H1 (cell line): ENCODE measurements around the gene SFN. TPM values are rescaled to one million over a fixed set of nuclear protein-coding genes. Genes with fewer than 3 reads are reported as not detected.
A peak's percentile ranks its signal among the peaks of the same experiment; 100 is the strongest.

Source experiments
- CTCF ChIA-PET: fragments of 300-600 bp; sonication (Branson Sonifier 250); formaldehyde crosslinking; loops from one replicate; lab custom pipeline; 2021; ENCODE audit not compliant: partially characterized antibody; lab: Charles Lee
- POLR2A ChIA-PET: fragments of 300-600 bp; sonication (Branson Sonifier 250); formaldehyde crosslinking; loops from one replicate; lab custom pipeline; 2021; ENCODE audit warnings: inconsistent platforms; ENCODE audit not compliant: partially characterized antibody; lab: Charles Lee
- DNase-seq, 2 experiments: peaks; one replicate each; pipeline versions ENCODE4 v3.0.0 to v3.0.0-alpha.2; 2010 to 2022; ENCODE audit warnings: low spot score in 2 of 2, low read depth in 1 of 2, mixed read lengths in 1 of 2
- FAIRE-seq: peaks from 2 replicates; lab custom pipeline; 2011; peaks lifted over from hg19 to GRCh38; lab: Jason Lieb, UNC
- H2AFZ ChIP-seq: 2 replicates; pipeline ENCODE4 v1.8.1; 2012; ENCODE audit warnings: low read length, inconsistent platforms
- H2AK5ac ChIP-seq: 2 replicates; pipeline ENCODE4 v1.6.1; 2013; ENCODE audit warnings: low read depth, low read length
- H2BK120ac ChIP-seq: replicated peaks from 2 replicates; pipeline ENCODE3; 2013; ENCODE audit warnings: low read depth, low read length, inconsistent platforms
- H2BK12ac ChIP-seq: 2 replicates; pipeline ENCODE4 v1.6.1; 2013; ENCODE audit warnings: low read depth, low read length
- H2BK15ac ChIP-seq: 2 replicates; pipeline ENCODE4 v1.6.1; 2013; ENCODE audit warnings: low read length
- H2BK20ac ChIP-seq: 2 replicates; pipeline ENCODE4 v1.6.1; 2013; ENCODE audit warnings: low read length
- H2BK5ac ChIP-seq: 2 replicates; pipeline ENCODE4 v1.6.1; 2013; ENCODE audit warnings: low read depth, low read length
- H3K14ac ChIP-seq: 2 replicates; pipeline ENCODE4 v1.6.1; 2013; ENCODE audit warnings: inconsistent platforms; ENCODE audit not compliant: insufficient read length
- H3K18ac ChIP-seq: 2 replicates; pipeline ENCODE4 v1.6.1; 2013; ENCODE audit warnings: low read length; ENCODE audit errors: extremely low read depth
- H3K23ac ChIP-seq: 2 replicates; pipeline ENCODE4 v1.6.1; 2013; ENCODE audit warnings: inconsistent platforms; ENCODE audit not compliant: insufficient read length
- H3K23me2 ChIP-seq: 2 replicates; pipeline ENCODE4 v1.6.1; 2013; ENCODE audit warnings: low read depth, low read length
- H3K27ac ChIP-seq: 2 replicates; pipeline ENCODE4 v1.6.1; 2011; ENCODE audit warnings: low read depth, low read length, inconsistent platforms
- H3K27me3 ChIP-seq, 4 experiments: replicated peaks in 1 of 4; 1 replicate in 1 of 4; 2 replicates in 3 of 4; pipeline versions ENCODE4 v1.6.1 to v1.8.1; 2011 to 2013; ENCODE audit warnings: low read length in 3 of 4, mild to moderate bottlenecking in 3 of 4, inconsistent platforms in 2 of 4, mixed read lengths in 2 of 4, moderate library complexity in 1 of 4; ENCODE audit not compliant: control insufficient read depth in 3 of 4, insufficient read depth in 3 of 4; ENCODE audit errors: extremely low read depth in 1 of 4
- H3K36me3 ChIP-seq, 4 experiments: 2 replicates each; pipeline versions ENCODE4 v1.6.1 to v1.8.1; 2011 to 2013; ENCODE audit warnings: mild to moderate bottlenecking in 4 of 4, low read length in 3 of 4, moderate library complexity in 2 of 4, control low read depth in 1 of 4, inconsistent platforms in 1 of 4; ENCODE audit not compliant: insufficient read depth in 4 of 4, control insufficient read depth in 2 of 4
- H3K4ac ChIP-seq: replicated peaks from 2 replicates; pipeline ENCODE3; 2013; ENCODE audit warnings: low read length, low read depth, mixed read lengths, inconsistent platforms; ENCODE audit not compliant: insufficient read length
- H3K4me1 ChIP-seq, 4 experiments: replicated peaks in 1 of 4; 1 replicate in 1 of 4; 2 replicates in 3 of 4; pipeline versions ENCODE4 v1.6.1 to v1.8.1; 2011 to 2013; ENCODE audit warnings: low read length in 3 of 4, inconsistent platforms in 2 of 4, mixed read lengths in 1 of 4; ENCODE audit not compliant: insufficient read depth in 4 of 4, control insufficient read depth in 3 of 4
- H3K4me2 ChIP-seq, 2 experiments: 2 replicates each; pipeline versions ENCODE4 v1.6.1 to v1.8.1; 2011 to 2013; ENCODE audit warnings: low read depth in 2 of 2, low read length in 2 of 2, control low read depth in 1 of 2, inconsistent platforms in 1 of 2, mild to moderate bottlenecking in 1 of 2; ENCODE audit not compliant: insufficient read depth in 1 of 2
- H3K4me3 ChIP-seq, 4 experiments: fragments of 200-600, 300-600 bp in 1 of 4; sonication (generic), shearing (Covaris generic), sonication (Bioruptor Twin) in 1 of 4; 2 replicates each; pipeline versions ENCODE4 v1.5.1 to v1.8.1; 2011 to 2016; ENCODE audit warnings: low read length in 4 of 4, low read depth in 3 of 4, control low read depth in 2 of 4, inconsistent platforms in 2 of 4, mild to moderate bottlenecking in 2 of 4, mixed read lengths in 1 of 4, moderate library complexity in 1 of 4; ENCODE audit not compliant: insufficient read depth in 2 of 4; ENCODE audit errors: extremely low read depth in 1 of 4
- H3K56ac ChIP-seq: replicated peaks from 2 replicates; pipeline ENCODE3; 2013; ENCODE audit warnings: low read depth, mild to moderate bottlenecking, mixed read lengths, low read length, inconsistent platforms; ENCODE audit not compliant: insufficient read length
- H3K79me1 ChIP-seq: 2 replicates; pipeline ENCODE4 v1.6.1; 2013; ENCODE audit warnings: low read depth, low read length, control low read depth
- H3K79me2 ChIP-seq, 2 experiments: 2 replicates each; pipeline versions ENCODE4 v1.6.1 to v1.8.1; 2012 to 2013; ENCODE audit warnings: low read length in 2 of 2, mild to moderate bottlenecking in 2 of 2, inconsistent platforms in 1 of 2; ENCODE audit not compliant: insufficient read depth in 2 of 2, control insufficient read depth in 1 of 2
- H3K9ac ChIP-seq, 4 experiments: replicated peaks in 1 of 4; 1 replicate in 1 of 4; 2 replicates in 3 of 4; pipeline versions ENCODE4 v1.6.1 to v1.8.1; 2011 to 2013; ENCODE audit warnings: low read depth in 3 of 4, low read length in 3 of 4, control low read depth in 2 of 4, mild to moderate bottlenecking in 2 of 4, moderate library complexity in 2 of 4, inconsistent platforms in 1 of 4; ENCODE audit errors: extremely low read depth in 1 of 4
- H3K9me3 ChIP-seq, 2 experiments: 2 replicates each; pipeline versions ENCODE4 v1.6.1 to v1.8.1; 2012 to 2013; ENCODE audit warnings: mild to moderate bottlenecking in 2 of 2, moderate library complexity in 2 of 2, control low read depth in 1 of 2, inconsistent platforms in 1 of 2, low read depth in 1 of 2, low read length in 1 of 2, mixed read lengths in 1 of 2; ENCODE audit not compliant: insufficient read depth in 2 of 2
- H4K20me1 ChIP-seq, 2 experiments: replicated peaks in 1 of 2; 2 replicates each; pipeline versions ENCODE3 to v1.8.1; 2011 to 2013; ENCODE audit warnings: inconsistent platforms in 2 of 2, low read length in 2 of 2, mild to moderate bottlenecking in 1 of 2; ENCODE audit not compliant: insufficient read depth in 2 of 2, control insufficient read depth in 1 of 2
- H4K5ac ChIP-seq: 2 replicates; pipeline ENCODE4 v1.6.1; 2013; ENCODE audit warnings: low read length, low read depth, mixed read lengths, inconsistent platforms; ENCODE audit not compliant: insufficient read length
- H4K8ac ChIP-seq: 2 replicates; pipeline ENCODE4 v1.8.0; 2013; ENCODE audit warnings: mild to moderate bottlenecking, moderate library complexity, low read length, inconsistent platforms; ENCODE audit not compliant: insufficient read depth; ENCODE audit errors: extremely low read depth
- H4K91ac ChIP-seq: replicated peaks from 2 replicates; pipeline ENCODE3; 2013; ENCODE audit warnings: low read length, mixed read lengths, inconsistent platforms; ENCODE audit not compliant: insufficient read length
- CEBPB ChIP-seq: IDR thresholded peaks from 2 replicates; pipeline ENCODE4 v1.6.1; 2012; ENCODE audit warnings: low read depth, low read length
- HDAC2 ChIP-seq, 2 experiments: fragments of 300-600 bp in 1 of 2; sonication (generic) in 1 of 2; IDR thresholded peaks; 2 replicates each; pipeline ENCODE4 v1.6.1; 2011 to 2012; ENCODE audit warnings: low read depth in 2 of 2, low read length in 2 of 2, mild to moderate bottlenecking in 2 of 2, moderate library complexity in 2 of 2, borderline replicate concordance in 1 of 2, inconsistent platforms in 1 of 2
- NRF1 ChIP-seq: IDR thresholded peaks from 2 replicates; pipeline ENCODE4 v1.6.1; 2011; ENCODE audit warnings: mild to moderate bottlenecking, low read depth, low read length, improper control_type of control experiment
- POLR2A ChIP-seq, 2 experiments: IDR thresholded peaks; 1 replicate in 1 of 2; 2 replicates in 1 of 2; pipeline ENCODE4 v1.6.1; 2011; ENCODE audit warnings: low read depth in 2 of 2, low read length in 2 of 2, mild to moderate bottlenecking in 2 of 2; ENCODE audit errors: control extremely low read depth in 1 of 2
- POU5F1 ChIP-seq: IDR thresholded peaks from 2 replicates; pipeline ENCODE4 v1.6.1; 2011; ENCODE audit warnings: low read depth, mild to moderate bottlenecking, low read length, moderate library complexity
- RXRA ChIP-seq: IDR thresholded peaks from 2 replicates; pipeline ENCODE4 v1.6.1; 2011; ENCODE audit warnings: low read depth, mild to moderate bottlenecking, low read length, moderate library complexity; ENCODE audit not compliant: insufficient read depth
- SAP30 ChIP-seq: fragments of 300-600 bp; sonication (generic); IDR thresholded peaks from 2 replicates; pipeline ENCODE4 v1.7.1; 2012; ENCODE audit warnings: low read length, moderate library complexity, mild to moderate bottlenecking, inconsistent platforms; ENCODE audit not compliant: insufficient read depth, insufficient replicate concordance
- SRF ChIP-seq: IDR thresholded peaks from 2 replicates; pipeline ENCODE4 v1.6.1; 2011; ENCODE audit warnings: mild to moderate bottlenecking, low read depth, low read length, moderate library complexity
- TAF1 ChIP-seq: IDR thresholded peaks from 2 replicates; pipeline ENCODE4 v1.6.1; 2011; ENCODE audit warnings: mild to moderate bottlenecking, low read depth, low read length
- TAF7 ChIP-seq: optimal IDR thresholded peaks from 2 replicates; pipeline ENCODE3; 2011; ENCODE audit warnings: low read depth, mild to moderate bottlenecking, inconsistent platforms, low read length, moderate library complexity, borderline replicate concordance
- WGBS, 2 experiments: shearing (Covaris generic) in 1 of 2; methylation state at CpG; one replicate each; pipeline versions ENCODE4 v1.1.6 to v1.1.7; 2013 to 2015; ENCODE audit warnings: low lambda C conversion rate in 2 of 2, mixed read lengths in 2 of 2, inconsistent platforms in 1 of 2, low coverage in 1 of 2, missing lambda C conversion rate in 1 of 2; ENCODE audit not compliant: insufficient replicate concordance in 2 of 2, insufficient coverage in 1 of 2, insufficient read length in 1 of 2; ENCODE audit errors: extremely low coverage in 1 of 2, missing lambda C conversion rate in 1 of 2; 5-methylcytosine and 5-hydroxymethylcytosine counted together
- polyA plus RNA-seq, 7 experiments: library from polyadenylated mRNA; depleted of rRNA in 3 of 7; stranded (reverse) in 5 of 7; unstranded in 2 of 7; fragments of >200 nt in 5 of 7; fragments of 200-250 nt in 2 of 7; gene quantifications; 1 replicate in 5 of 7; 2 replicates in 1 of 7; 4 replicates in 1 of 7; pipeline versions ENCODE4 v1.2.1 to v1.2.3, GENCODE V29; 2011 to 2013; ENCODE audit warnings: missing spikeins in 2 of 7, mixed read lengths in 2 of 7
- total RNA-seq: library from RNA; stranded (reverse); fragmentation: NEBNext Ultra II Directional; extraction: Animal tissue kit (Norgen Biotek cat#: 25700); gene quantifications from 2 replicates; pipeline ENCODE4 v1.2.1, GENCODE V29; 2021

The SFN gene
- total and polyA plus RNA-seq, 2 of the 8 experiments (the other 6 are each of a cell fraction or from before 2014, with no cell fraction given) = 3.3 to 3.9 TPM

DNA sequence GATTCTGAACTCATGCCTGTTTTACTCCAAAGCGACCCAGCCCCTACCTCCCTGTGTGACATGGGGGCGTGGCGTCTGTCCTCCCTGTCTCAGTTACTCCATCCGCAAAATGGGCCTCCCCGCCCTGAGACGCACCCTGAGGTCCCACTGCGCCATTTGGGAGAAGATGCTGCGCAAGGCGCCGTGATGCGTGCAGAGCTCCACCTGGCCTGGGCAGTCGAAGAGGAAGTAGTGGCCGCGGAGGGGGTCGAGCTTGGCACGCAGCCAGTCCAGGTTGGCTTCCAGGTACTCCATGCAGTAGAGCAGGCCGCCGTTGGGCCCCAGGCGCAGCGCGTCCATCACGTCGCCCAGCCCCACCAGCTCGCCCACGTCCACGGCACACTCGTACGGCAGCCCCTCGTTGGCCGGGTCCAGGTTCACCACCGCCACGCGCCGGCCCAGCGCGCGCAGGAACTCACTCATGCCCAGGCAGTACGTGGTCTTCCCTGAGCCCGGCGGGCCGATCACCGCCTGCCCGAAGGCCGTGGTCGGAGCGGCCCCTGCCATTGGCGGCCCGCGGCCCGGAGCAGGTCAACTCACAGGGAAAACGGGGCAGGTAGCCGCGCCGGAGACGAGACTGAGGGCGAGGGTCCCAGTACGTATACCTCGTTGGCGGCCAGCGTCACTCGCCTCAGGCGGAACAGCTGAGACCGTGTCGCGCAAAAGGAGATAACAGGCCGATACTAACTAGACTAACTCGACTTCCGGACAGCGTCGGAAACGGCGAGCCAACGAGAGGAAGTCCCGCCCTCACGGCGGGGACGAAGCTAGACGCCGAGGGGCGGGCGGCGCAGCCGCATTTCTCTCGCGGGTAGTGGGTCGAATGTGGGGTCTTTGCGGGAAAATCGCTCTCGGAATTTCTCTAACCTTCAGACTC, 26.9 kb downstream of the SFN start, which contains the start of gene GPN2:
Gene GPN2 (minus strand): TSS at position 733 of the 916 bp plus-strand sequence. CDS start 187 bp downstream, at position 546.
- Histone ChIP-seq H3K9ac (peak within 1 kb of the TSS; percentile 72 to 86 (median 83)), H4K8ac (peak within 1 kb of the TSS; percentile 96), H4K5ac (peak within 1 kb of the TSS; percentile 70), H3K23me2 (peaks cover 12% of the 10 kb centered on the region; the same call in 1 of the 2 replicates), H3K4ac (peak within 1 kb of the TSS; percentile 21), H3K27ac (peak within 1 kb of the TSS; percentile 58), H4K20me1 (peaks cover 2 to 5% of the 10 kb centered on the region in 2 experiments), H3K23ac (no peak within 1 kb of the TSS), H2BK120ac (no peak within 1 kb of the TSS), H2BK5ac (peak within 1 kb of the TSS; percentile 93), H3K79me2 (peaks cover 0 to 12% of the 10 kb centered on the region in 2 experiments; a peak in 2 of 4 replicates), H3K4me1 (peaks cover 0 to 8% (median 3%) of the 10 kb centered on the region in 4 experiments; a peak in 3 of 7 replicates), H2AK5ac (no peak within 1 kb of the TSS), H3K4me2 (peak within 1 kb of the TSS; percentile 79 to 97), H2BK20ac (no peak within 1 kb of the TSS), H3K18ac (peak within 1 kb of the TSS; percentile 83), H3K27me3 (no peaks in the 10 kb centered on the region), H3K36me3 (peaks cover 12 to 39% (median 28%) of the 10 kb centered on the region in 4 experiments; a peak in 7 of 8 replicates), H4K91ac (peak within 1 kb of the TSS; percentile 91), H3K9me3 (no peaks in the 10 kb centered on the region), H3K4me3 (peak within 1 kb of the TSS; percentile 77 to 80 (median 80)), H2AFZ (no peak within 1 kb of the TSS; the same call in 1 of the 2 replicates), H3K56ac (peak within 1 kb of the TSS; percentile 78), H3K14ac (no peak within 1 kb of the TSS), H2BK15ac (no peak within 1 kb of the TSS), H2BK12ac (peak within 1 kb of the TSS; percentile 21; the same call in 1 of the 2 replicates), H3K79me1 (0 out of 2 replicates have a peak, but pooled peaks cover 1% of the 10 kb centered on the region)
- CTCF ChIA-PET = interaction anchor here (0.6 to 31.7 kb wide), 10 partner anchors 10 to 351 kb away, joined by 3 to 547 read pairs (median 4); partner anchors contain the start of genes GPATCH3 and SFN
- FAIRE-seq = no peak
- peak in 1 of 2 experiments; percentile 85 for DNase-seq
- POLR2A ChIA-PET = interaction anchor here (0.7 to 6.5 kb wide), 24 partner anchors 9 to 117 kb away, joined by 3 to 66 read pairs (median 4); partner anchors contain the start of genes GPATCH3, NR0B2 and NUDC
- 4% methylated on average over 74 of the region's 89 CpGs; no CpG with 5 or more reads in 1 of the 2 experiments for WGBS, 2 experiments
- TF ChIP-seq POLR2A (IDR thresholded peaks at IDR 0.05; ENCODE audit: control extremely low read depth in 1 of 2, low read depth in 2 of 2, low read length in 2 of 2) (peak; percentile 74 to 84), TAF1 (peak; percentile 70), TAF7 (no peak), HDAC2 (IDR thresholded peaks at IDR 0.05; ENCODE audit: borderline replicate concordance in 1 of 2, low read depth in 2 of 2, low read length in 2 of 2) (peak in 1 of 2 experiments; percentile 67; a peak in 1 of 4 replicates), POU5F1 (no peak), SRF (no peak), SAP30 (peak; percentile 58), CEBPB (no peak), RXRA (no peak), NRF1 (0 out of 2 replicates have a peak, but pooled peaks have one; percentile 6)
